ENCODE measurements around the gene ARMH3.
A peak's percentile ranks its signal among the peaks of the same experiment; 100 is the strongest.

The ARMH3 gene

GRCh38 chr10:101831169-101831811, 224.7 kb downstream of the ARMH3 start:
- no peak for TF ChIP-seq CTCF (IDR thresholded peaks at IDR 0.05; ENCODE audit: low read depth, low read length, missing control alignments)
- Histone ChIP-seq H3K36me3 (replicated peaks) (no peaks in the 10 kb centered on the region), H3K27ac (no peak overlapping the region), H3K4me3 (ENCODE audit: low read depth, low read length) (peak overlapping the region; percentile 64), H3K27me3 (replicated peaks) (no peaks in the 10 kb centered on the region)
- no peak for DNase-seq
- in situ Hi-C loops (cut with HindIII; ENCODE audit: low pct_ligation_motif_present, low sequenced_read_pairs) = no loop called here

GRCh38 chr10:101830322-101831168, 225.4 kb downstream of the ARMH3 start:
- Histone ChIP-seq H3K27ac (no peak overlapping the region), H3K36me3 (replicated peaks) (no peaks in the 10 kb centered on the region), H3K4me3 (ENCODE audit: low read depth, low read length) (peak overlapping the region; percentile 64), H3K27me3 (replicated peaks) (no peaks in the 10 kb centered on the region)
- DNase-seq = peak; percentile 86
- in situ Hi-C loops (cut with HindIII; ENCODE audit: low pct_ligation_motif_present, low sequenced_read_pairs) = no loop called here
- TF ChIP-seq CTCF (IDR thresholded peaks at IDR 0.05; ENCODE audit: low read depth, low read length, missing control alignments) = peak; percentile 1

GRCh38 chr10:101829561-101830315, 226.2 kb downstream of the ARMH3 start:
- Histone ChIP-seq H3K27me3 (replicated peaks) (no peaks in the 10 kb centered on the region), H3K27ac (no peak overlapping the region), H3K36me3 (replicated peaks) (no peaks in the 10 kb centered on the region), H3K4me3 (ENCODE audit: low read depth, low read length) (peak overlapping the region; percentile 64)
- in situ Hi-C loops (cut with HindIII; ENCODE audit: low pct_ligation_motif_present, low sequenced_read_pairs) = no loop called here
- no peak for TF ChIP-seq CTCF (IDR thresholded peaks at IDR 0.05; ENCODE audit: low read depth, low read length, missing control alignments)
- no peak for DNase-seq

GRCh38 chr10:101828766-101829551, 227.0 kb downstream of the ARMH3 start:
- in situ Hi-C loops (cut with HindIII; ENCODE audit: low pct_ligation_motif_present, low sequenced_read_pairs) = no loop called here
- no peak for DNase-seq
- Histone ChIP-seq H3K36me3 (replicated peaks) (no peaks in the 10 kb centered on the region), H3K27me3 (replicated peaks) (no peaks in the 10 kb centered on the region), H3K4me3 (ENCODE audit: low read depth, low read length) (peak overlapping the region; percentile 44), H3K27ac (no peak overlapping the region)
- TF ChIP-seq CTCF (IDR thresholded peaks at IDR 0.05; ENCODE audit: low read depth, low read length, missing control alignments) = no peak

GRCh38 chr10:101827919-101828600, 227.9 kb downstream of the ARMH3 start:
- H3K4me3 ChIP-seq (ENCODE audit: low read depth, low read length) = no peak overlapping the region
- no peak for TF ChIP-seq CTCF (IDR thresholded peaks at IDR 0.05; ENCODE audit: low read depth, low read length, missing control alignments)
- in situ Hi-C loops (cut with HindIII; ENCODE audit: low pct_ligation_motif_present, low sequenced_read_pairs) = no loop called here
- H3K27me3 ChIP-seq (replicated peaks) = no peaks in the 10 kb centered on the region
- no peak overlapping the region for H3K27ac ChIP-seq
- no peak for DNase-seq
- H3K36me3 ChIP-seq (replicated peaks) = no peaks in the 10 kb centered on the region
